ENCODE results near the gene XRRA1.

GRCh38 chr11:74815966-74816365 is 132.9 kb downstream of the XRRA1 start:
- TF ChIP-seq CTCF (conservative IDR thresholded peaks at IDR 0.05; ENCODE audit: low read depth, low read length) (no peak), EZH2 (IDR thresholded peaks at IDR 0.05; ENCODE audit: low read length, unreplicated experiment) (no peak)

Data from PC-3 (cell line).